Fibroblast of skin of right biceps (primary cell): ENCODE data around the gene SLC6A11.

ENCODE experiments used
- DNase-seq: peaks from one replicate; pipeline ENCODE4 v3.0.0-alpha.2; 2013

Gene SLC6A11

GRCh38 chr3:10792208-10792607 lies 23.8 kb upstream of the SLC6A11 start:
- no peak for DNase-seq

- no peak for DNase-seq
These were observed 17.2 kb upstream of the SLC6A11 start for GRCh38 chr3:10798600-10799367.

- DNase-seq, result peak; percentile 19
These were observed 11.8 kb upstream of the SLC6A11 start for GRCh38 chr3:10804183-10804648.

GRCh38 chr3:10806006-10806405 lies 10.0 kb upstream of the SLC6A11 start:
- DNase-seq, result no peak

GRCh38 chr3:10808130-10808735 lies 7.8 kb upstream of the SLC6A11 start:
- no peak for DNase-seq

- no peak for DNase-seq
These were observed 7.1 kb upstream of the SLC6A11 start for GRCh38 chr3:10808974-10809373.

- no peak for DNase-seq
These were observed 5.7 kb upstream of the SLC6A11 start for GRCh38 chr3:10810376-10810775.

- DNase-seq, result no peak
These were observed 2.6 kb upstream of the SLC6A11 start for GRCh38 chr3:10813425-10813824.

GRCh38 chr3:10814623-10815022 lies 1.4 kb upstream of the SLC6A11 start:
- no peak for DNase-seq

GRCh38 chr3:10815487-10815886 lies 541 bp upstream of the SLC6A11 start:
- DNase-seq, result no peak

- DNase-seq, result no peak
These were observed 830 bp downstream of the SLC6A11 start for GRCh38 chr3:10816863-10817253.

- no peak for DNase-seq
These were observed 1.5 kb downstream of the SLC6A11 start for GRCh38 chr3:10817506-10817905.

GRCh38 chr3:10822055-10822454 lies 6.0 kb downstream of the SLC6A11 start:
- no peak for DNase-seq

- no peak for DNase-seq
These were observed 6.9 kb downstream of the SLC6A11 start for GRCh38 chr3:10822708-10823515.

- no peak for DNase-seq
These were observed 7.4 kb downstream of the SLC6A11 start for GRCh38 chr3:10823516-10823818.

- no peak for DNase-seq
These were observed 8.4 kb downstream of the SLC6A11 start for GRCh38 chr3:10824468-10824867.

GRCh38 chr3:10833855-10834414 lies 17.9 kb downstream of the SLC6A11 start:
- no peak for DNase-seq

GRCh38 chr3:10834951-10835350 lies 18.9 kb downstream of the SLC6A11 start:
- DNase-seq, result no peak

- no peak for DNase-seq
These were observed 19.4 kb downstream of the SLC6A11 start for GRCh38 chr3:10835406-10835805.

GRCh38 chr3:10836676-10837075 lies 20.6 kb downstream of the SLC6A11 start:
- no peak for DNase-seq

- DNase-seq, result no peak
These were observed 21.8 kb downstream of the SLC6A11 start for GRCh38 chr3:10837849-10838248.

GRCh38 chr3:10839167-10839566 lies 23.1 kb downstream of the SLC6A11 start:
- no peak for DNase-seq

GRCh38 chr3:10841100-10841499 lies 25.1 kb downstream of the SLC6A11 start:
- DNase-seq, result no peak

- no peak for DNase-seq
These were observed 27.4 kb downstream of the SLC6A11 start for GRCh38 chr3:10843378-10843777.
